K562 (cell line): ENCODE measurements around the gene JUNB. TPM values are rescaled to one million over a fixed set of nuclear protein-coding genes. Genes with fewer than 3 reads are reported as not detected.

Source experiments
- EHMT2 ChIP-seq: fragments of 450-650 bp; IDR thresholded peaks from 2 replicates; pipeline ENCODE4 v1.6.1; 2018; ENCODE audit warnings: antibody characterized with exemption
- FOXM1 ChIP-seq, 2 experiments: fragments of 450-650 bp in 1 of 2; sonication (generic) in 1 of 2; formaldehyde crosslinking in 1 of 2; IDR thresholded peaks; 2 replicates each; pipeline versions ENCODE4 v1.6.1 to v1.9.0; 2017 to 2022; ENCODE audit warnings: low read depth in 2 of 2, mild to moderate bottlenecking in 2 of 2, missing genetic modification reagents in 1 of 2, moderate library complexity in 1 of 2
- GABPB2 ChIP-seq: fragments of 250-450 bp; sonication (Bioruptor Pico); conservative IDR thresholded peaks from 2 replicates; pipeline ENCODE4 v1.5.1; 2021; ENCODE audit warnings: mild to moderate bottlenecking
- KDM4B ChIP-seq, 2 experiments: fragments of 450-650 bp in 1 of 2; sonication (generic) in 1 of 2; IDR thresholded peaks; 2 replicates each; pipeline ENCODE4 v1.6.1; 2016 to 2017; ENCODE audit warnings: borderline replicate concordance in 2 of 2, antibody characterized with exemption in 1 of 2, low read depth in 1 of 2, mild to moderate bottlenecking in 1 of 2
- MAX ChIP-seq: sonication (generic); formaldehyde crosslinking; IDR thresholded peaks from 2 replicates; pipeline ENCODE4 v1.9.0; 2022; ENCODE audit warnings: mild to moderate bottlenecking, missing genetic modification reagents
- MLX ChIP-seq, 2 experiments: fragments of 450-650 bp in 1 of 2; sonication (generic) in 1 of 2; formaldehyde crosslinking; conservative IDR thresholded peaks; 2 replicates each; pipeline versions ENCODE4 v1.4.0 to v1.8.1; 2020 to 2022; ENCODE audit warnings: mild to moderate bottlenecking in 1 of 2, missing genetic modification reagents in 1 of 2
- MTA2 ChIP-seq: fragments of 450-650 bp; IDR thresholded peaks from 2 replicates; pipeline ENCODE4 v1.6.1; 2016; ENCODE audit warnings: low read depth
- NR0B1 ChIP-seq: fragments of 450-650 bp; IDR thresholded peaks from one replicate; pipeline ENCODE4 v1.6.1; 2018; ENCODE audit warnings: mild to moderate bottlenecking, moderate library complexity; ENCODE audit not compliant: partially characterized antibody
- PATZ1 ChIP-seq: fragments of 250-450 bp; sonication (Bioruptor Pico); IDR thresholded peaks from 2 replicates; pipeline ENCODE4 v1.5.0; 2020; ENCODE audit warnings: mild to moderate bottlenecking, borderline replicate concordance
- PHF20 ChIP-seq: fragments of 450-650 bp; IDR thresholded peaks from 2 replicates; pipeline ENCODE4 v1.6.1; 2018; ENCODE audit not compliant: partially characterized antibody
- PHF8 ChIP-seq: fragments of 200-600 bp; sonication (generic); IDR thresholded peaks from 2 replicates; pipeline ENCODE4 v1.6.1; 2012; ENCODE audit warnings: mixed run types, mild to moderate bottlenecking, inconsistent platforms, low read length, moderate library complexity, borderline replicate concordance
- RB1 ChIP-seq: fragments of 450-650 bp; IDR thresholded peaks from 2 replicates; pipeline ENCODE4 v1.6.1; 2017; ENCODE audit warnings: low read depth, mild to moderate bottlenecking
- RNF219 ChIP-seq: fragments of 250-450 bp; sonication (Bioruptor Pico); IDR thresholded peaks from 2 replicates; pipeline ENCODE4 v1.5.0; 2022; ENCODE audit warnings: mild to moderate bottlenecking
- VEZF1 ChIP-seq: fragments of 200-800 bp; sonication (Bioruptor generic); IDR thresholded peaks from 2 replicates; pipeline ENCODE4 v1.6.1; 2017; ENCODE audit warnings: missing genetic modification characterization, missing compliant biosample characterization
- ZFP36 ChIP-seq: fragments of 150-350 bp; IDR thresholded peaks from 2 replicates; pipeline ENCODE4 v1.6.1; 2018; ENCODE audit warnings: low read length, low read depth; ENCODE audit not compliant: partially characterized antibody
- ZNF224 ChIP-seq: sonication (generic); formaldehyde crosslinking; IDR thresholded peaks from 2 replicates; pipeline ENCODE4 v1.8.0; 2022; ENCODE audit warnings: mild to moderate bottlenecking, missing genetic modification reagents
- ZNF431 ChIP-seq: sonication (generic); formaldehyde crosslinking; IDR thresholded peaks from 2 replicates; pipeline ENCODE4 v1.8.0; 2022; ENCODE audit warnings: mild to moderate bottlenecking, missing genetic modification reagents
- polyA plus RNA-seq, 8 experiments: library from polyadenylated mRNA; depleted of rRNA in 4 of 8; stranded (reverse) in 5 of 8; unstranded in 3 of 8; fragments of >200 nt; fragmentation: Nextera tagmentation in 2 of 8; fragmentation: Illumina TruSeq in 1 of 8; extraction: Ambion mirVana in 2 of 8; extraction: Trizol in 1 of 8; gene quantifications; 2 replicates each; pipeline versions ENCODE4 v1.2.1 to v1.2.3, GENCODE V29; 2011 to 2014; ENCODE audit warnings: inconsistent platforms in 1 of 8, missing spikeins in 1 of 8
- total RNA-seq, 7 experiments: library from RNA; depleted of rRNA in 6 of 7; stranded (reverse); fragments of >200 nt in 6 of 7; fragmentation: Illumina TruSeq in 2 of 7; extraction: Trizol in 2 of 7; gene quantifications; 2 replicates each; pipeline versions ENCODE4 v1.2.1 to v1.2.3, GENCODE V29; 2011 to 2021; ENCODE audit warnings: low replicate concordance in 1 of 7

JUNB gene
- total and polyA plus RNA-seq, 9 of the 15 experiments (the other 6 are each of a cell fraction or from before 2014, with no cell fraction given): 0.23 to 88.1 (median 13.1) TPM

GRCh38 chr19:12782424-12783290 lies 8.6 kb upstream of the JUNB start (continued):
- TF ChIP-seq VEZF1 (CRISPR knock-in tag): peak; percentile 99
- TF ChIP-seq GABPB2 (CRISPR knock-in tag): no peak
- peak; percentile 71; the same call in 1 of the 2 replicates for TF ChIP-seq PATZ1 (CRISPR knock-in tag)
- no peak for TF ChIP-seq PHF20
- TF ChIP-seq FOXM1 (IDR thresholded peaks at IDR 0.05; ENCODE audit: low read depth): peak; percentile 60; the same call in 1 of the 2 replicates
- peak; percentile 91 for TF ChIP-seq FOXM1 (CRISPR knock-in tag; IDR thresholded peaks at IDR 0.05; ENCODE audit: low read depth)
- no peak for TF ChIP-seq RNF219
- no peak for TF ChIP-seq NR0B1
- TF ChIP-seq MLX (CRISPR knock-in tag; conservative IDR thresholded peaks at IDR 0.05): no peak
- no peak; the same call in 1 of the 2 replicates for TF ChIP-seq RB1
- TF ChIP-seq MTA2: peak; percentile 64; the same call in 1 of the 2 replicates
- no peak for TF ChIP-seq EHMT2
- no peak for TF ChIP-seq ZNF224 (CRISPR knock-in tag)
- TF ChIP-seq PHF8: peak; percentile 55; the same call in 1 of the 2 replicates
- no peak for TF ChIP-seq ZFP36
- no peak for TF ChIP-seq ZNF431
- TF ChIP-seq MAX: peak; percentile 55
- TF ChIP-seq KDM4B (IDR thresholded peaks at IDR 0.05; ENCODE audit: borderline replicate concordance in 2 of 2, low read depth in 1 of 2): peak in 1 of 2 experiments; percentile 23; a peak in 1 of 4 replicates
